Panc1 (cell line): ENCODE data around the gene ZBTB46. TPM values are rescaled to one million over a fixed set of nuclear protein-coding genes. Genes with fewer than 3 reads are reported as not detected.
A peak's percentile ranks its signal among the peaks of the same experiment; 100 is the strongest.
"Not testable (repeated sequence)": the region's sequence is repeated elsewhere in the genome, so short reads cannot be mapped to it uniquely, and the experiment has no call there.

ENCODE experiments used
- ATAC-seq: fragments of 200-7000 bp; cut with Tn5 transposase; 2 replicates; pipeline ENCODE4 v1.9.1; 2020; ENCODE audit warnings: mild to moderate bottlenecking, moderate library complexity
- BruUV-seq: library from RNA; stranded (reverse); fragments of 400-500 nt; replicated peaks from 2 replicates; lab custom pipeline; 2021; lab: Mats Ljungman, UMichigan
- CTCF ChIA-PET: fragments of 300-600 bp; sonication (Branson Sonifier 250); formaldehyde crosslinking; loops from one replicate; lab custom pipeline; 2022; ENCODE audit warnings: antibody characterized with exemption; lab: Charles Lee
- POLR2A ChIA-PET: fragments of 300-600 bp; sonication (Branson Sonifier 250); formaldehyde crosslinking; loops from one replicate; lab custom pipeline; 2022; ENCODE audit warnings: antibody characterized with exemption; lab: Charles Lee
- DNase-seq: peaks from one replicate; pipeline ENCODE4 v3.0.0-alpha.2; 2010; ENCODE audit warnings: low read depth, low spot score
- H3K27ac ChIP-seq: 2 replicates; pipeline ENCODE4 v1.5.1; 2011; ENCODE audit warnings: mild to moderate bottlenecking, low read length, inconsistent platforms
- H3K27me3 ChIP-seq: fragments of 200-500 bp; sonication (Bioruptor generic); 2 replicates; pipeline ENCODE4 v1.6.0; 2014; ENCODE audit warnings: low read length, inconsistent platforms; ENCODE audit not compliant: control insufficient read depth, insufficient read depth
- H3K36me3 ChIP-seq: fragments of 200-500 bp; sonication (Bioruptor generic); 2 replicates; pipeline ENCODE4 v1.5.1; 2014; ENCODE audit warnings: inconsistent platforms, mild to moderate bottlenecking, low read length, moderate library complexity; ENCODE audit not compliant: control insufficient read depth, insufficient read depth
- H3K4me1 ChIP-seq: 2 replicates; pipeline ENCODE4 v1.5.1; 2011; ENCODE audit warnings: inconsistent platforms, mild to moderate bottlenecking, low read length, moderate library complexity; ENCODE audit not compliant: control insufficient read depth, insufficient read depth
- H3K4me3 ChIP-seq, 2 experiments: 2 replicates each; pipeline ENCODE4 v1.5.1; 2011 to 2012; ENCODE audit warnings: low read depth in 2 of 2, low read length in 2 of 2, mild to moderate bottlenecking in 2 of 2, inconsistent platforms in 1 of 2, moderate library complexity in 1 of 2
- H3K9me3 ChIP-seq: fragments of 200-500 bp; sonication (Bioruptor generic); 2 replicates; pipeline ENCODE4 v1.5.1; 2014; ENCODE audit warnings: low read depth, mild to moderate bottlenecking, inconsistent platforms, low read length, moderate library complexity; ENCODE audit not compliant: control insufficient read depth, insufficient read depth
- CTCF ChIP-seq: fragments of 450-650 bp; IDR thresholded peaks from 2 replicates; pipeline ENCODE4 v1.5.1; 2017; ENCODE audit warnings: mild to moderate bottlenecking
- POLR2AphosphoS5 ChIP-seq: IDR thresholded peaks from 2 replicates; pipeline ENCODE4 v1.6.1; 2012; ENCODE audit warnings: mild to moderate bottlenecking, low read depth, low read length, moderate library complexity
- SIN3A ChIP-seq: IDR thresholded peaks from 2 replicates; pipeline ENCODE4 v1.6.1; 2012; ENCODE audit warnings: low read depth, mild to moderate bottlenecking, low read length, moderate library complexity, borderline replicate concordance; ENCODE audit not compliant: insufficient read depth
- TCF7L2 ChIP-seq: IDR thresholded peaks from 2 replicates; pipeline ENCODE4 v1.6.1; 2011; ENCODE audit warnings: mild to moderate bottlenecking, low read depth, low read length, inconsistent platforms
- in situ Hi-C: cut with HindIII; loops from 2 replicates; pipeline ENCODE4 v1.10.0; 2016; ENCODE audit warnings: low sequenced_read_pairs, low pct_unique_long_range_greater_than_20kb
- intact Hi-C: fragments of 100-400 bp; cut with micrococcal nuclease; formaldehyde crosslinking; loops from one replicate; pipeline ENCODE4 v1.10.0; 2022; ENCODE audit not compliant: unreplicated experiment
- total RNA-seq: library from RNA; stranded (reverse); gene quantifications from one replicate; pipeline ENCODE4 v1.2.1, GENCODE V29; 2021; ENCODE audit not compliant: unreplicated experiment
- TF ChIP-seq, protein P1 (sequence below), 2 experiments: IDR thresholded peaks; 2 replicates each; pipeline ENCODE4 v1.6.1; 2011 to 2012; ENCODE audit warnings: low read depth in 2 of 2, control low read depth in 1 of 2, low read length in 1 of 2, mild to moderate bottlenecking in 1 of 2, moderate library complexity in 1 of 2; ENCODE audit not compliant: insufficient read depth in 1 of 2

ZBTB46 gene
- total RNA-seq, 1 experiment from 2014 or later, result 15.2 TPM

DNA sequence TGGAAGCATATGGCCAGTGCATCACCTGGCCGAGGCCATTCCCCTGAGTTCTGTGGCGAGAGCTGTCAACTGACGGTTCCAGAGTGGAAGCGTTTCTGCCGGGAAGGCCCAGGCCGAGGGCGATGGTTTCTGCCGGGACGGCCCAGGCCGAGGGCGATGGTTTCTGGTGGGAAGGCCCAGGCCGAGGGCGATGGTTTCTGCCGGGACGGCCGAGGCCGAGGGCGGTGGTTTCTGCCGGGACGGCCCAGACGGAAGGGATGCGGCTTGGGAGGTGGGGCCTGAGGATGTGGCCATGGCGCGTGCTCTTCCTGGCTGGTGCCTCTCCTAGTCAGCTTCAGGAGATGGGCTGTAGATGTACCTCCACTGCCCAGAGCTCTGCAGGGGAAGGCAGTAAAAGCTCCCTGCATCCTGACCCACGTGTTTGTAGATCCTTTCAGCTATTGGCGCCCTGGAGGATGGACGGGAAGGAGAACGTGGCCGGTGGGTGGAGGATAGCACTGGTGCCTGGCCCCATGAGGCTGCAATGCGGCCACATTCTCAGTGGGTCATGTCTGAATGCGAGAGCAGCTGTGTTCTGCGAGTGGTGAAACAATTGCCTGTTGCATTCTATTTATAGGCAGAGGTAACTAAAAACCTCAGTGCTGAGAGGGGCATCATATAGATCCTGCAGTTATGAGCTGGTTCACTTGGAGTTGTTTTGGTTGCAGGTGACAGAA lies 46.8 kb upstream of the ZBTB46 start:
- BruUV-seq, result TSS peak; percentile 23
- intact Hi-C loops, result no loop called here
- in situ Hi-C loops, result no loop called here
- DNase-seq (no peak), ATAC-seq (no peak)
- POLR2A ChIA-PET, result interaction anchor here (0.6 kb wide), 1 partner anchor 13 kb away, joined by 3 read pairs; the partner anchor contains the start of gene TPD52L2
- no peaks in the 10 kb centered on the region for H3K27me3 ChIP-seq
- peaks cover 11% of the 10 kb centered on the region for H3K36me3 ChIP-seq
- H3K4me3 ChIP-seq, result no peak overlapping the region
- CTCF ChIA-PET, result no interaction called here
- H3K27ac ChIP-seq, result no peak overlapping the region
- TF ChIP-seq POLR2AphosphoS5 (no peak), SIN3A (no peak), CTCF (no peak), TCF7L2 (no peak)
- TF ChIP-seq, protein P1, sequence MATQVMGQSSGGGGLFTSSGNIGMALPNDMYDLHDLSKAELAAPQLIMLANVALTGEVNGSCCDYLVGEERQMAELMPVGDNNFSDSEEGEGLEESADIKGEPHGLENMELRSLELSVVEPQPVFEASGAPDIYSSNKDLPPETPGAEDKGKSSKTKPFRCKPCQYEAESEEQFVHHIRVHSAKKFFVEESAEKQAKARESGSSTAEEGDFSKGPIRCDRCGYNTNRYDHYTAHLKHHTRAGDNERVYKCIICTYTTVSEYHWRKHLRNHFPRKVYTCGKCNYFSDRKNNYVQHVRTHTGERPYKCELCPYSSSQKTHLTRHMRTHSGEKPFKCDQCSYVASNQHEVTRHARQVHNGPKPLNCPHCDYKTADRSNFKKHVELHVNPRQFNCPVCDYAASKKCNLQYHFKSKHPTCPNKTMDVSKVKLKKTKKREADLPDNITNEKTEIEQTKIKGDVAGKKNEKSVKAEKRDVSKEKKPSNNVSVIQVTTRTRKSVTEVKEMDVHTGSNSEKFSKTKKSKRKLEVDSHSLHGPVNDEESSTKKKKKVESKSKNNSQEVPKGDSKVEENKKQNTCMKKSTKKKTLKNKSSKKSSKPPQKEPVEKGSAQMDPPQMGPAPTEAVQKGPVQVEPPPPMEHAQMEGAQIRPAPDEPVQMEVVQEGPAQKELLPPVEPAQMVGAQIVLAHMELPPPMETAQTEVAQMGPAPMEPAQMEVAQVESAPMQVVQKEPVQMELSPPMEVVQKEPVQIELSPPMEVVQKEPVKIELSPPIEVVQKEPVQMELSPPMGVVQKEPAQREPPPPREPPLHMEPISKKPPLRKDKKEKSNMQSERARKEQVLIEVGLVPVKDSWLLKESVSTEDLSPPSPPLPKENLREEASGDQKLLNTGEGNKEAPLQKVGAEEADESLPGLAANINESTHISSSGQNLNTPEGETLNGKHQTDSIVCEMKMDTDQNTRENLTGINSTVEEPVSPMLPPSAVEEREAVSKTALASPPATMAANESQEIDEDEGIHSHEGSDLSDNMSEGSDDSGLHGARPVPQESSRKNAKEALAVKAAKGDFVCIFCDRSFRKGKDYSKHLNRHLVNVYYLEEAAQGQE (IDR thresholded peaks at IDR 0.05; ENCODE audit: insufficient read depth in 1 of 2, low read depth in 2 of 2, low read length in 1 of 2), result no peak
- H3K9me3 ChIP-seq, result no peaks in the 10 kb centered on the region
- no peaks in the 10 kb centered on the region for H3K4me1 ChIP-seq

GRCh38 chr20:63876489-63877036 lies 45.5 kb upstream of the ZBTB46 start:
- in situ Hi-C loops (no loop called here), intact Hi-C loops (no loop called here)
- no peaks in the 10 kb centered on the region for H3K4me1 ChIP-seq
- ChIA-PET CTCF (no interaction called here), POLR2A (interaction anchor here (0.5 to 0.6 kb wide), 2 partner anchors 75 to 171 kb away, joined by 4 to 7 read pairs; no protein-coding TSS in a partner anchor)
- DNase-seq (no peak), ATAC-seq (no peak)
- H3K27ac ChIP-seq, result no peak overlapping the region
- H3K9me3 ChIP-seq, result no peaks in the 10 kb centered on the region
- H3K36me3 ChIP-seq, result peaks cover 10% of the 10 kb centered on the region
- no peaks in the 10 kb centered on the region for H3K27me3 ChIP-seq
- TF ChIP-seq POLR2AphosphoS5 (no peak), CTCF (no peak), SIN3A (no peak), TCF7L2 (no peak)
- TF ChIP-seq, protein P1 (IDR thresholded peaks at IDR 0.05; ENCODE audit: insufficient read depth in 1 of 2, low read depth in 2 of 2, low read length in 1 of 2), result no peak
- no TSS peak for BruUV-seq
- H3K4me3 ChIP-seq, result no peak overlapping the region

- in situ Hi-C loops, H3K36me3 ChIP-seq, intact Hi-C loops, H3K4me3 ChIP-seq, H3K9me3 ChIP-seq, H3K27me3 ChIP-seq, H3K4me1 ChIP-seq, CTCF ChIA-PET, BruUV-seq, ATAC-seq, H3K27ac ChIP-seq, DNase-seq, POLR2A ChIA-PET: not testable (repeated sequence)
Observed at GRCh38 chr20:63874241-63874640, 43.2 kb upstream of the ZBTB46 start.
